Activated naive CD4-positive, alpha-beta T cell (primary cell): ENCODE data around the gene GAP43.
"Not testable (repeated sequence)": the region's sequence is repeated elsewhere in the genome, so short reads cannot be mapped to it uniquely, and the experiment has no call there.

Experiments
- DNase-seq, 4 experiments: peaks; one replicate each; lab custom pipeline; 2025; lab: John Stamatoyannopoulos, UW

GAP43 gene

DNA sequence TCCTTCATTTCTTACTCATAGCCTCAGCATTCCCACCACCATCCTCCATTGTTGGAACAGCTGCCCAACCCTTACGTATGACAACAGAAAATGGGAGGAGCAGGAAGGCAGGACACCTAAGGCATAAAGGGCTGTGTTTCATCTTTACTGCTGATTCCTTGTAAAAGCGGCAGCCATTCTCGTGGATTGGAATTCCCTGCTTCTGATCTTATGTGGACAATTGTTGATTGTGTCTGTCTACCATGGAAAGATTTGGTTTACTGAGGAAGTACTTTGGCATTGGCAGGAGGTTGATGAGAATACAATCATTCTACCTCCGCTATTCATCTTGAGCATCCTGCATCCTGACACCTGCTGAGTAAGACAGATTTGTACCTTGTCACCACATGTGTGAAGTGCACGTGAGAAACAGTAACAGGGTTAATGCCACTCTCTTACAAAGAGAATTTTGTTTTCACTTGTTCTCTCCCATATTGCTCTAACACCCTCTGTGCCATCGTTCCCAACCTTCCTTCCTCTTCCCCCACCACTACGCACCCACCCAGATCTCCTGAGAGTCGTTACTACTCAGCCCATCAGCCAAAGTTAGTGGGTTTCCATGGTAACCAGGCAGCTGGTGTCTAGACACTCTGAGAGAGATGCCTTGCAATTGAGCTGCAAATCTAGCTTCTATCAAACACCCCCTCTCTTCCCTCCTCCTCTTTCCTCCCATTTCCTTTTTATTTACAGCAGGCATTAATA lies 75.7 kb downstream of the GAP43 start:
- no peak for DNase-seq

DNA sequence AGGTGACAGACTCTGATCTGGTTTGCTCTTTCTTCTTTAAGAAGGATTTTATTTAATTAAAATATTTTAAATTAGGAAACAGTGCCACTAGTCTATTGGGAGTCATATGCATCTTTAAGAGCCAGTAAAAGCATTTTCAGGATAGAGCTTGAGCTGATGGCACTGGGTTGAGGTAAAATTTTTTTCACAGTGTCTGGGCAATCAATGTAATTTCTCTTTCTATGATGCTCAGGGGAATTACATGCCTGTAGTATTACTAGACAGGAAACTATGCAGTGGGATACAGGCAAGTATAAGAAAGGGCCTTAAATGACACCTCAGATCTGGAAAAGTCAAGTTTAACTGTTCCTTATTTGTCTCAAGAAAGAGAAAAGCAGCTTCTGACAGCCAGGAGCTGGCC lies 76.4 kb downstream of the GAP43 start:
- DNase-seq: no peak

DNA sequence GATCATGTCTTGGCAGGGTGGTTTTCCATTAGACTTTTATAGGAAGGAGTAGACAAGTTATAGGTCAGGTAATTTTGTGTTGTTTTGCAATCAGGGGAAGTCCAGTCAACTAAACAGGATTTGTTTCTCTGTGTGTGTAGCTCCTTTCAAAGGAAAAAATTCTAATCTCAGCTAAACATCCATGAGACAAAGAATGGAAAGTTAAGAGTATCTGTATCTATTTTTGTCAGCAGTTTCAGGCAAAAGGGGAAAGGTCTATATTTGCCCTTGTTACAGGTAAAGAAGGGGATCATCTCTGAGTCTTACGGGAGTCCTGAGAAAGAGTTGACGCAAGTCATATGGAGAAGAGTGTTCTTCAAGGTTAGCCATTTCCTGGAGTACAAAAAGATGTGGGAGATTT lies 79.3 kb downstream of the GAP43 start:
- no peak for DNase-seq

- no peak for DNase-seq
Observed at GRCh38 chr3:115704661-115705338, 81.5 kb downstream of the GAP43 start.

GRCh38 chr3:115706311-115706829 lies 83.1 kb downstream of the GAP43 start:
- no peak for DNase-seq

DNA sequence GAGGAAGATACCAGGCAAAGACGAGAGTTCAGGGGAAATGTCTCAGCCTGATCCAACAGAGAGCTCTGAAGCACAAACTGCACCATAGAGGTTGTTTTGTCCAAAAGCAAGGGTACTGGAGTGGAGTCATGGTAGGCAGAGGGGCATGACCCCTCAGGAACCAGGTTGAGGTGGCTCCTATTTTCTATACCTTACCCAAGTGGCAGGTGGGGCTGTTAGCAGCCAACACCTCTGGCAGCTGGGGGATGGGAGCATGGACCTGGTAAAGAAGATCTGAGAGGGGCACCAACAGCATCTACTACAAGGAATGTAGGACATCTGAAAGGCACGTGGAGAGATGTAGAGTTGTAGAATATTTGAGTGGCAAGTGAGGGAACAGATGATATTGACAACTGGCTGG lies 85.2 kb downstream of the GAP43 start:
- no peak for DNase-seq

- no peak for DNase-seq
Observed at GRCh38 chr3:115709093-115709492, 85.8 kb downstream of the GAP43 start.

GRCh38 chr3:115709931-115710330 lies 86.6 kb downstream of the GAP43 start:
- DNase-seq: no peak

DNA sequence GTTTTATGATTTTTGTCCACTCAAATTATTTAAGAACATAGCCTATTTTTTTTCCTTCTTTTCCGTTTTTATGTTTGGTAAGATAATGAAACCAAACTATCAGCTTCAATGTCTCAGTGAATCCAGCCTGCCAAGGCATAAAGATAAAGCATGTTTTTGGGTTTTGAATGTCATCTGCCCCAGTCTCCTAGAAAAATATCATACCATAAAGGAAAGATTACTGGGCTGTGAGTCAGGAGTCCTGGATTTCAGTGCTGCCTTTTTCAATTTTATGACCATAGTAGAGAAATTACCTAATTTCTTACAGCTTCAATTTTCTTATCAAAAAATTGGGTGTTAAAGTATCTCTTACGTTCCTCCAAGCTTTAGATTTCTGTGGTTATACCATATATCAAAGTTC lies 87.5 kb downstream of the GAP43 start:
- no peak for DNase-seq

DNA sequence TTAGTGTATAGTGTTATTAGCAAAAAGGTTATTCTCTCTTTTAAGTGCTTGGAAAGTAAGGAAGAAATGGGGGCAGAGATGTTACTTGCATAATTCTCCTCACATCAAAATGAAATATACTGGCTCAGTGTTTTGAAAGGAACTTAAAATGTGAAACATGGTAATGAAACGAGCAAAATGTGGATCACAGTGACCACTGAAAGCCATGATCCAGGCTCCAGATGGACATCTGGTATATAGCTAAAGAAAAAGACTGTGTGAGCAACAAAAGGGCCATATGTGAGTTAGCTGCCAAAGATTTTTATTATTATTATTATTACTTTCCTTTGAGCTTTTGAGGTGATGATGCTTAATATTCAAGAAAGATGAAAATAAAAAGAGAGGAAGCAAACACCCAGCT lies 89.6 kb downstream of the GAP43 start:
- DNase-seq: no peak

- no peak for DNase-seq
Observed at GRCh38 chr3:115713284-115713683, 90.0 kb downstream of the GAP43 start.

GRCh38 chr3:115715241-115715745 lies 92.0 kb downstream of the GAP43 start:
- no peak for DNase-seq

DNA sequence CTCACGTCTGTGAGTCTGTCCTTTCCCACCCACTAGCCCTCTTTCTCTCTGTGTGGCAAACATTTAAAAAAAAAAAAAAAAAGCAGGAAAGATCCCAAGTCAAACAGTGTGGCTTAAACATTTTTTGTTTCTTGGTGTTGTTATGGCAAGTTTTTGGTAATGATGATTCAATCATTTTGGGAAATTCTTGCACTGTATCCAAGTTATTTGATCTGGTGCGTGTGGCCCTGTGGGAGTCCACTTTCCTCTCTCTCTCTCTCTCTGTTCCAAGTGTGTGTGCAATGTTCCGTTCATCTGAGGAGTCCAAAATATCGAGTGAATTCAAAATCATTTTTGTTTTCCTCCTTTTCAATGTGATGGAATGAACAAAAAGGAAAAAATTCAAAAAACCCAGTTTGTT lies 97.7 kb downstream of the GAP43 start:
- no peak for DNase-seq

GRCh38 chr3:115725800-115726199 lies 102.5 kb downstream of the GAP43 start:
- DNase-seq: no peak

GRCh38 chr3:115727135-115727534 lies 103.8 kb downstream of the GAP43 start:
- DNase-seq: no peak

DNA sequence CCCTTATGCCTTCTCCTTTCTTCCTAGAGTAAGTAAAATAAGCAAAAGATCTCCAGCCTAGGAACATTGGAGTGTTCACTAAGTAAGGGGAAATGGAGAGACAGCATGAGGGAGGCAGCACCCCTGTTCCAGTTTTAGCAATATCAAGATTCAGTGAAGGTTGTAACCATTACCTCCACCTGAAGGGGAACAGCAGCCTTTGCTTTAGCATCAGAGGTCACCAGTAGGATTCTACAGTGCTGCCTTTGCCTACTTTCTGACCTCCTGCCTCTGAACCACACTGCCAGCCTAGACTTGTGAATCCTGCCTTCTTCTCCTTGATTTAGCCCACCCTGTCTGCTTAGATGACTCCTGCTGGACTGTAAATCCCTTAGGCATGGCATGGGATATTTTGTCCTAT lies 104.7 kb downstream of the GAP43 start:
- DNase-seq: no peak

GRCh38 chr3:115736341-115736740 lies 113.0 kb downstream of the GAP43 start:
- DNase-seq: not testable (repeated sequence)

DNA sequence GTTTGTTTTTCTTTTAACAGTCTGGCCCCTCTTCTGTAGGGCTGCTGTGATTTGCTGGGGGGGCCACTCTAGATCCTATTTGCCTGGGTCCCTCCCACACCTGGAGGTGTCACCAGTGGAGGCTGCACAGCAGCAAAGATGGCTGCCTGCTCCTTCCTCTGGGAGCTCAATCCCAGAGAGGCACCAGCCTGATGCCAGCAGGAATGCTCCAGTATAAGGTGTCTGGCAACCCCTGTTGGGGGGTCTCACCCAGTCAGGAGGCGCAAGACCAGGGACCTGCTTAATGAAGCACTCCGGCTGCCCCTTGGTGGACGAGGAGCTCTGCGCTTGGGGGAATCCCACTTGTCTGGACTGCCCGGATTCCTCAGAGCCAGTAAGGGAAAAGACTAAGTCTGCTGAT lies 118.3 kb downstream of the GAP43 start:
- no peak for DNase-seq

- DNase-seq: not testable (repeated sequence)
Observed at GRCh38 chr3:115744516-115744915, 121.2 kb downstream of the GAP43 start.

DNA sequence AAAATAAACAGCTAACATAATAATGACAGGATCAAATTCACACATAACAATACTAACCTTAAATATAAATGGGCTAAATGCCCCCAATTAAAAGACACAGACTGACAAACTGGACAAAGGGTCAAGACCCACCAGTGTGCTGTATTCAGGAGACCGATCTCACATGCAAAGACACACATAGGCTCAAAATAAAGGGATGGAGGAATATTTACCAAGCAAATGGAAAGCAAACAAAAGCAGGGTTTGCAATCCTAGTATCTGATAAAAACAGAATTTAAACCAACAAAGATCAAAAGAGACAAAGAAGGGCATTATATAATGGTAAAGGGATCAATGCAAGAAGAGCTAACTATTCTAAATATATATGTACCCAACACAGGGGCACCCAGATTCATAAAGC lies 129.7 kb downstream of the GAP43 start:
- not testable (repeated sequence) for DNase-seq

DNA sequence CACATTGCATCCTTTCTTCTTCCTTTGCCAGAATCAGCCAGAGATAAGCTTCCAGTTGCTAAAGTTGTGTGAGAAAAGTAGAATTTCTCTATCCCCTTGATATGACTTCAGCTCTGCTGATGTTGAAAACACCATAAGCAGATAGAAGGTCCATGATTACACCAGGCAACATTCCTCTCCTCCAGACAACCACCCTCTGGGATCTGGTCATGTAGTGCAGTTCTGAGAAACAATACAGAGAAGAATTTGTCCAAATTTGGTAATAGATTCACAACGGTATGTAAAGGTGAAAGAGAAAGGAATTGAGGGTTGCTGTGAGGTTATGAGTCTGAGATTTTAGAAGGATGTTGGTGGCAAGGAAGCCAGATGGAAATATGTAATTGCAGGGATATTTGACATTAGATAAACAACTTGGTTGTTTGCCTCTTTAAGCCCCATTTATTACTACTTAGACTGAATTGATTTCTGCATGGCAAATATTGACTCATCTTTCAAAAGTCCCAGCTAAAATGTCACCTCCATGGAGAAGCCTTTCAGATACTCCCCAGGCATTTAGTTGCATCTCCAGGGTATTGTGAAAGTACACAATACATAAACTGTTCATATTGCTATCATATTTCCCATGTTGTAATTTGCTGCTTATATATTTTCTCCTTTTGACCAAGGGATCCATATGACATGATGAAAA lies 134.9 kb downstream of the GAP43 start:
- no peak for DNase-seq

DNA sequence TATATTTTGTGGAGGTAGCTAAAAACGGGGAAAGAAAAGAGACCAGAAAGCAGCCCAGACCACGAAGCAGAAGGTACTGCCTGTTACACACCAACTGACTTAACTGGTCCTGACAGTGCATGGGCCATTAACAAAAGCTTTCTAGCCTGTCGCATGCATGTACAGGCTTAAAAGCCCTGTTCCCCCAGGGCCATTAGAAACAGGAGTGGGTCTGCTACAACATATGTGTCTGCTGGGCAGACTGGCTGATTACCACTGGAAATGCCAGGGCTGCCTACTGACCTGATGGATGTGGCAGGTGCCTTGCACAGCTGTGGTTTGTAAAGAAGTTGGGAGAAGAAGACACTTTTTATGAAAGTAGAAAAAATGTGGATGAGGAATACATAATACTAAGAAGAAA lies 137.4 kb downstream of the GAP43 start:
- no peak for DNase-seq

DNA sequence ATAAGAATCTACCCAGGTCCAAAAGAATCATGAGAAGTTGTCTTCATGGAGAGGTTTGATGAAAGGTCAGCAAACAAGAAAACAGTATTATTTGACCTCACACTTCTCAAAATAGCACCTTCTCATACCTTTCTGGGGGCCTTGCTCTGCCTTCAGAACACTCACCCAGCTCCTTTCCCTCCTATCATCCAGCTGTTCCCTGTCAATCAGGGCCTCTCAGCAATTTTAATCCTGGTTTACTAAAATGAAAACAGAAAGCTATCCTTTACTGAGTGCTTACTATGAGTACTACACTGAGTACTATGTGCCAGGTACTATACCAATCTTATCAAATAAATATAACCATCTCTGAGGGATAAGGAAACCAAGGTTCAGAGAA lies 138.6 kb downstream of the GAP43 start:
- no peak for DNase-seq
